Mesenteric fat pad (tissue), 1 donor: Measurements from ENCODE around the gene SPPL2B. TPM values are rescaled to one million over a fixed set of nuclear protein-coding genes. Genes with fewer than 3 reads are reported as not detected.

Source experiments
- DNase-seq: peaks from one replicate; pipeline ENCODE4 v3.0.0-alpha.2; 2020; ENCODE audit warnings: low spot score
- total RNA-seq: library from RNA; stranded (reverse); fragmentation: NEBNext Ultra II Directional; extraction: Animal tissue kit (Norgen Biotek cat#: 25700); gene quantifications from one replicate; pipeline ENCODE4 v1.2.1, GENCODE V29; 2021
- donor health status: DM: yes; HTN: yes; CAD: no.

Gene SPPL2B
- total RNA-seq, 1 donor from 2014 or later = 37.8 TPM

DNA sequence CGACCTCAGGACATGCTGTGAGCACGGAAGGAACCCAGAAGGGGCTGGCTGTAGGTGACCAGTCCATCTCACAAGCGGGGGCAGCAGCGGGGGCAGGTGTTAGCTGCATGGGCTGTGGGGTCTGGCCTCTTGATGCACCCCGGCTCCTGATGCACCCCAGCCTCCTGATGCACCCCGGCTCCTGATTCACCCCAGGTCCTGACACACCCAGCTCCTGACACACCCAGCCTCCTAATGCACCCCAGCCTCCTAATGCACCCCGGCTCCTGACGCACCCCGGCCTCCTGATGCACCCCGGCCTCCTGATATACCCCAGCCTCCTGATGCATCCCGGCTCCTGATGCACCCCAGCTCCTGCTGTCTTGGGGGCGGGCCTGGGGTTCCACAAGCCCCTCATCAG, 7.5 kb upstream of the SPPL2B start:
- no peak for DNase-seq

DNA sequence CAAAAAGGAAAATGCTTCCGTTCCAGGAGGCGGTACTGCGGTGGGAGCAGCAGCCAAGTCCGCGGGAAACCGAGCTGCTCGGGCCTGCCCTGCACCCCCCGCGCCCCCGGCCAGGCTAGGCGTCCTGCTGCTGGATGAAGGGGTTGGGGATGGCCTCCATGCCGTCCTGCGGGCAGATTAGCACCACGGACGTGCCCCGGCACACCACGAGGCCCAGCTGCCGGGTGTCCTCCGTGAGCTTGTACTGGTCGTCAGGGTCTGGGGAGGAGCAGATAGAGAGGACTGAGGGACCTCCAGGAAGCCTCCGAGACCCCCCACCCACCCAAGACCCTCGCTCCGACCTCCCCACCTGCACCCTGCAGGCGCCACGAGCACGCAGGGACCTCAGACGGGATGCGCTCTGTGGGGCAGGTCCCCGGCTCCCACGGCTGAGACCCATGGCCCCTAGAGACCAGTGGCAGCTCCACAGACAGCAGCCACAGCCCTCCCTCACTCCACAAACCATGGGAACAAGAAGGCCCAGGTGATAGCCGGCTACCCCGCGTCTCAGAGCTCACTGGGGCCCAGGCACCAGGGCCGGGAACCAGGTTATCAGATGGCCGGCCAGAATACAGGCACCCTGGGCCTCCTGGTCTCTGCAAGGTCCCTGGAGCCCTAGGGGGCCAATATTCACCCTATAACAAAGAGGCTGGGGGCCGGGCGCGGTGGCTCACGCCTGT, 6.8 kb upstream of the SPPL2B start:
- DNase-seq = no peak

DNA sequence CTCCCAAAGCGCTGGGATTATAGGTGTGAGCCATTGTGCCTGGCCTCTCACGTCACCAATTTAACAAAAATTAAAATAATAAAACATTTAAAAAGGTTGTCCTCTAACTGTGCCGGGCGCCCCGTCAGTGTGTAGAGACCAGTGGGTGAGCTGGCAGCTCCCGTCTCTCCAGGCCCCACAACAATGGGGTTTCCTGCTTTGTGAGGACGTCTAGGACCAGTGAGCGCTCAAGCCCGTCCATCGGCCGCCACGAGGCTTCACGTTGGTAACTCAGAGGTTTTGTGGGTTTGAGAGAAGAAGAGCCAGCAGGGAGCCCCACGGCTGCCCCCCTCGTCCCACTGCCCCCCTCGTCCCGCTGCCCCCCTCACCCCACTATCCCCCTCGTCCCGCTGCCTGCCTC, 4.8 kb upstream of the SPPL2B start:
- DNase-seq = no peak

DNA sequence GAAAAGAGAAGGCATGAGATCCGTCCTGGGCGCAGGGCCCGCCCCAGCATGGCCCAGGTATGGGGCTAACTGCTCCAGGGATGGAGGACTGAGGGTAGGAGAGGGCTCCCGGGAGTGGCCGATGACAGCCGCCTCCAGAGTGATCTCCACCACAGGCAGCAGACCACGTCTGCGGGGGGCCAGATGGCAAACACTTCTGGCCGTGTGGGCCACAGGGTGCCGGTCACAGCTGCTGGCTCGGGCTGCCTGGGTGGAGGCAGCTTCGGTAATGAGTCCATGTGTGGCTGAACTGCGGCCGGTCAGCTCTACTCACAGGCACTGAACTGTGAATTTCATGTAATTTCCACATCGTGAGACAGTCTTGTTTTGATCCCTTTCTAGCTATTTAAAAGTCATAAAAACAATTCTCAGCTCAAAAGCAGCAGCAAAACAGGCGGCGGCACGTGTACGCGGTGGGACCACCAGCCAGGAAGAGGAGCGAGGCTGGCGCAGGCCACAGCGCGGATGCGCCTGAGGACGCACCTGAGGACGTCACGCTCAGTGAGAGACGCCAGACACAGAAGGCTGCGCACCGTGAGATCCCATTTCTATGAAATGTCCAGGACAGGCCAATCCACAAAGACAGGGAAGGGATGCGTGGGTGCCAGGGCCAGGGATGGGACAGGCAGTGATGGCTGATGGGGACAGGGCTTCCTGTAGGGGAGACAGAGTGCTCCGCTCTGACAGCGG, 4.1 kb upstream of the SPPL2B start:
- DNase-seq = no peak

DNA sequence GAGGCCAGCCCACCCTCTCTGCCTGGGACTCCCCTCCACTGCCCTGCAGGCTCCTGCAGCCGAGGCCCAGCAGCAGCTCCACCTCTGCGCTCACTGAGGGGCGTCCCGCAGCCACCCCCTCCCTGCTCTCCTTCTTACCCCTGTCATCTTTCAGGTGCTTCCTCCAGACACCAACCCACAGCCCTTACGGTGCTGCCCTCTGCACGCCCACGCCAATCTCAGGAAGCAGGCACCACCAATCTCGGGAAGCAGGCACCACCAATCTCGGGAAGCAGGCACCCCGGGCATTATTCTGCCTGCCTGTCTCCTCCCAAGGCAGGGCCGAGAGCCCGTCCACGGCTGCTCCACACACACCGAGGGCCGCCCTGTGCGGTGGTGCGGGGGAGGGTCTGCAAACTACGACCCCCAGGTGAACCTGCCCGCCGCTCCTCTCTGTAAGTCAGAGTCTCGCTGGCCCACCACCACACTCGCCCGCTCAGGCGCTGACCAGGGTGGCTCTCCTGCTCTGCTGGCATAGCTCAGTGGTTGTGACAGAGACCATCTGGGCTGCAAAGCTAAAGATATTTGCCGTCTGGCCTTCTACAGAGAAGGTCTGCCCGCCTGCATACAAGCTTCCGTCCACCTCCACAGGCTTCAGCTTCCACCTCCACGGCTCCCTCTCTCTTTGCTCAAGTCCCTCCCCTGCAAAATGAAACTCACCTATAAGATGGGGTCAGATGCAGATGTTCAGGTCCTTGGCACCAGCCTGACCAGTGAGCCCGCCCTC, 3.0 kb upstream of the SPPL2B start:
- no peak for DNase-seq

DNA sequence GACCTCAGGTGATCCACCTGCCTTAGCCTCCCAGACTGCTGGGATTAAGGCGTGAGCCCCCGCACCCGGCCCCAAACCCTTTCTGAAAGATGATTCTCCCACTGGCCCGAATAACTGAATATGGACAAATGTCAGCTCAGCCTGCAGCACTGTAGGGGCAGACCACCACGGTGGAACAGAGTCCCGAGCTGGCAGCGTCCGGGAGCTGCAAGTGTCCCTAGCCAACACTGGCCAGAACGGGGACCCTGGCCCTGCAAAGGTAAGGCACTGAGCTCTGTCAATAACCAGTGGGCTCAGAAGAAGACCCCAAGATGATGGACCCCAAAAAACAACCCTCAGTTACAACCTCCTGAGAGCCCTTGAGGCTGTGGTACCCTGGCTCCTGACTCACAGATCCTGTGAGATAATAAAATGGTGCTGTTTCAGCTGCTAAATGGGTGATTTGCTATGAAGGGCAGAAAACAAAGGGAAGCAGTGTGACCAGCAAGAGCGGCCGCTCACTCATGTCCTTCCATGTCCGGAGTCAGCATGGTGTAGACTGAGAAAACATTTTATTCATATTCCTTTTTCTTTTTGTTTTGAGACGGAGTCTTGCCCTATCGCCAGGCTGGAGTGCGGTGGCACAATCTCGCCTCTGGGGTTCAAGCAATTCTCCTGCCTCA, 1.7 kb upstream of the SPPL2B start:
- DNase-seq = no peak

DNA sequence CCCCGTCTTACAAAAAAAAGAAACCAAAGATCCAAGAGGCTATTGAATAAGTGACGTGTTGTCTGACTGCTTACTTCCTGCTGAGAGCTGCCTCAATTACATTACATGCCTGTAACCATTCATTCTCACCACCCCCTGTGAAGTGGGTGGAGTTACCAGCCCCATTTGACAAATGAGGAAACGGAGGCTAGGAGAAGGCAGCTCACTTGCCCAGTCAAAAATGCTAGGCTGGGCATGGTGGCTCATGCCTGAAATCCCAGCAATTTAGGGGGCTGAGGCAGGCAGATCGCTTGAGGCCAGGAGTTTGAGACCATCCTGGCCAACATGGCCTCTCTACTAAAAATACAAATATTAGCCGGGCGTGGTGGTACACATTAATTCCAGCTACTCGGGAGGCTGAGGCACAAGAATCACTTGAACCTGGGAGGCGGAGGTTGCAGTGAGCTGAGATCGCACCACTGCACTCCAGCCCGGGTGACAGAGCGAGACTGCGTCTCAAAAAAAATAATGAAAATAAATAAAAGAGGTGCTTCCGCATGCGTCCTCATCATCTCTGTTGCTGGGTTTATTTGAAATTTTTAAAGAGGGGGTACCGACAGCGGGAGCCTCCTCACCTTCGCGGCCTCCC, 597 bp upstream of the SPPL2B start:
- no peak for DNase-seq

DNA sequence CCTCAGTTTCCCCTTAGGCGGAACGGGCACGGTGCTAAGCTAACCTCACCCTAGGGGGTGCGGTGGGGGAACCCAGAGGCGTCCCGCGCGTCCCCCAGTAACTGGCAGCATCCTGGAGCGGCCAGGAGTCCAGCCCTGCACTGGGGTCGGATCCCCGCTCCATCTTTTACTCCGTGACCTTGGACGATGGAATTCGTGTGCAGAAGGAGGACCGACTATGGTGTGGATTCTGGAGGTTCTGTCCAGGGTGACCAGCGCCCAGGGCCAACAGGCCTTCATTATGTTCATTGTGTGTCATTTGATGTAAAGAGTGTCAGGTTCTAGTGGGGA, 630 bp downstream of the SPPL2B start:
- no peak for DNase-seq

DNA sequence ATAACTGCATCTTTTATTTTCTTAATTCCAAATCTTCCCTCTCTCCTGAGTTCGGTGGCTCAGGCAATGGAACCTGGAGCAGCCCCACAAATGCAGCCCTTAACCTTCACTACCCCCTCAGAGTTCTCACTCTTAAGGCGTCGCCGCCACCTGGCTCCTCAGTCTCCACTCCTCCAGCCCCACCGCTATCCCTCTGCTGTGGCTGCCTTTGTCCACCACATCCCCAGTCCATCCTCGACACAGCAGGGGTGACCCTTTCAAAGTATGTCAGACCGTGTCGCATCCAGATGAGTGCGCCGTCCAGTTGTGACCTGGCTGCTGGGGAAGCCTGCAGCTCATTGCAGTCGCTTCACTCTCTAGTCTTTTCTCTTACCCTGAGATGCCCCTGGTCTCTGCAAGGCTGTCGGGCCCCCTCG, 1.0 kb downstream of the SPPL2B start:
- DNase-seq = no peak

DNA sequence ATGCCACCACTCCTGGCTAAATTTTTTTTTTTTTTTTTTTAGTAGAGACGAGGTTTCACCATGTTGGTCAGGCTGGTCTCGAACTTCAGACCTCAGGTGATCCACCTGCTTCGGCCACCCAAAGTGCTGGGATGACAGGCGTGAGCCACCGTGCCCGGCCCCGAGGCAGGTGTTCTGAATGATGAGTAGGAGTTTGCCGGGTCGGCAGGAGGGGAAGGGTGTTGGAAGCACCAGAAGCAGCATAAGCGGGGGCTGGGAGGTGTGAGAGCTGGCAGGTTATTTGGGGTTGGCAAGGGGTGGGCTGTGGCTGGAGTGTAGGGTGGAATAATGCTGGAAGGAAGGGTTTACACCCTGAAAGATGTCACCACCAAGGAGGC, 1.8 kb downstream of the SPPL2B start:
- DNase-seq = no peak

DNA sequence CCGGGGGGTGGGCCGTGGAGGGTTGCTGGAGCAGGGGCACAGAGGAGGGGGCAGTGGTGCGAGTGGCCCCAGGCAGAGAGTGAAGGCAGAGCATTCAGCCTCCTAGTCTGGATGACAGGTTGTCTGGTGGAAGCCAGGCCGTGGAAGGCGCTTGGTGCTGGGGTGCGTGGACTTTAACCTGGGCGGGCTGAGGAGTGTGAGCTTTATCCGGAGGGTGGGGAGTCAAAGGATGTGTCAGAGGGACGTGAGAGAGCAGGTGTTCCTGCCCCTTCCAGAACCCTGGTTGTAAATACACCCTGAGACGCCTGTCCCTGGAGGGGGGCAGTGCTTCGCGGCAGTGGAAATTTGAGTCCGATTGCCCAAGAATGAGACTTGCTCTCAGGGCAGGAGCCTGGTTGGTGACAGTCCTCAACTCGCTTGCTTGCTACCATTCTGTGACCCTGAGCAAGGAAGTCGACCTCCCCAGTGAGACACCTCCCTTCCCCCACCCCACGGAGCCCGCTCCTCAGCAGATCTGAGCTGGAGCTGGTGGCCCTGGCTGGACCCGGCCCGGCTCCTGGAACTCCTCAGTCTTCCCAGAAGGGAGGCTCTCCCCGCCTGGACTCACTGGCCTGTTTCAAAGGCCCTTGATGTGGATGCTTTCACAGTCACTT, 2.3 kb downstream of the SPPL2B start:
- no peak for DNase-seq

DNA sequence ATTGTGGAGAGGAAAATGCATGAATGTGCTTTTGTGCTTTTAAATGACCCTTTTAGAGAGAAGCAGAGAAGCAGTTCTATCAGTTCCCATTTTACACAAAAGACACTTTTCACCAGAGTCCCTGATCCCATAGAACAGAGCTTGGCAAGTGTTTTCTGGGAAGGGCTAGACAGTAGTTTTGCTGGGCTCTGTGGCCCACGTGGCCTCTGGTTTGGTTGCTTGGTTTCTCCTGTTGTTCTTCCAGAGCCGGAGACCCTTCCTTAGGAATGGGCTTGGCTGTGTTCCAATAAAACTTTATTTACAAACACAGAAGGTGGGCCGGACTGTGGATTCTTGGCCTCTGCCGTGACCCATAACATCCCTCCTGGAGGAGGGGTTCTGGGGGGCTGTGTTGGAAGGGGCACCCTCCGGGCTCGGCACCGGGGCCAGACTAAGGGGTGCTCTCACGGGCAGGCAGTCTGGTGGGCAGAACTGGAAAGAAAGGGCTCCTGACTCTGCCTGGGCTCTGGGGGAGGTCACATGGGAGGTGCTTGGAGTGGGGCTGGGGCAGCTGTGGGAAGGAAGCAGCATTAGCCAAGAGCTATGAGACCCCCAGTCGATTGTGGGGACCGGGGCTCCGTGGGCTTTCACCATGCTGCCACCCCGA, 3.2 kb downstream of the SPPL2B start:
- no peak for DNase-seq

DNA sequence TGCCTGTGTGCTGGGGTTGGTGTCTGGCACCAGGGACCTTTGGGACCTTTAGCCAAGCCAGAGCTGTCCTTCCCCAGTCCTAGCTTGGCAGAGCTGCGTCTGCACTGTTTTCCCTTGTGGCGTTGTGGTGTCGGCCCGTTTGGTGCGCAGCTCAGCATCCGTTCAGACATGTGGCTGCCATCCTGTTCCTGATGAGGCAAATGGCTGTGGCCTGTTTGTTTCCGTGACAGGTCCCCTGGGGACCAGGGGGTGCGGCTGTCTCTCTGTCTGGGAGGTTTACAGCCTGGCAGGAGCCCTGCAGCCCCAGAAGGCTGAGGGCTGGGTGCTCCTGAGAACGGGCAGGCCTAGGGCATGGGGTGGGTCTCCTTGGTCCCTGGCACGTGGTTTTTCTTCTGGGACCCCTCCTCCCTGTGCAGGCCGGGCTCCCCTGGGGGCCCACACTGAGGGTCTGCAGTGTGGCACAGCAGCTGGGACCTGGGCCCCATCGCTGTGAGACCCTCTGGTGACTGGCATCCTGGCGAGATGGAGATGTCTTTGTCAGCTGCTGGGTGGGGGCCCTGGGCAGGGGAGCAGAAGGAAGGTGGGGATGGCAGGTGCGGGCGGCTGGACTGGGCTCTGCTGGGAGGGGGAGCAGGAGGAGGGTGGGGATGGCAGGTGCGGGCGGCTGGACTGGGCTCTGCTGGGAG, 4.0 kb downstream of the SPPL2B start:
- DNase-seq = no peak

DNA sequence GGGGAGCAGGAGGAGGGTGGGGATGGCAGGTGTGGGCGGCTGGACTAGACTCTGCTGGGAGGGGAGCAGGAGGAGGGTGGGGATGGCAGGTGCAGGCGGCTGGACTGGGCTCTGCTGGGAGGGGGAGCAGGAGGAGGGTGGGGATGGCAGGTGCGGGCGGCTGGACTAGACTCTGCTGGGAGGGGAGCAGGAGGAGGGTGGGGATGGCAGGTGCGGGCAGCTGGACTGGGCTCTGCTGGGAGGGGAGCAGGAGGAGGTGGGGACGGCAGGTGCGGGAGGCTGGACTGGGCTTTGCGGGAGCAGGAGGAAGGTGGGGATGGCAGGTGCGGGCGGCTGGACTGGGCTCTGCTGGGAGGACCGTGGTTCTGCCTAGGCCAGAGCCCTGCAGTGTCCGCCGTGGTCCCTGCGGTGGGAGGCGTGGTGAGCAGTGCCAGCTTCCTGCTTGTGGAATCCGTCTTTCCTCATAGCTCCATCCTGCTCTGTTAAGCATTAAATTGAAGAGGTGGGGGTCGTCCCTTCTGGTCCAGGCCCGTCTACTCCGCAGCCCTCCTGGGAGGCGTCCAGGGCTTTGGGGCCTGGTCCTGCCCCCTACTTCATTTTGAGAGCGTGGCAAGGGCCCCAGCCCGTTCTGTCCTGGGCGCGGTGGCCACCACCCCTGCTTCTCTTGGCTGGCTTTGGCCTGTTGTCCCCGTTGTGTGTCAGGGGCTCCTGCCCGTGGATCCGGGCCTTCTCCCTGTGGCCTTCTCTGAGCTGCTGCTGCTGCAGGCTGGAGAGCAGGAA, 4.7 kb downstream of the SPPL2B start:
- DNase-seq = no peak

DNA sequence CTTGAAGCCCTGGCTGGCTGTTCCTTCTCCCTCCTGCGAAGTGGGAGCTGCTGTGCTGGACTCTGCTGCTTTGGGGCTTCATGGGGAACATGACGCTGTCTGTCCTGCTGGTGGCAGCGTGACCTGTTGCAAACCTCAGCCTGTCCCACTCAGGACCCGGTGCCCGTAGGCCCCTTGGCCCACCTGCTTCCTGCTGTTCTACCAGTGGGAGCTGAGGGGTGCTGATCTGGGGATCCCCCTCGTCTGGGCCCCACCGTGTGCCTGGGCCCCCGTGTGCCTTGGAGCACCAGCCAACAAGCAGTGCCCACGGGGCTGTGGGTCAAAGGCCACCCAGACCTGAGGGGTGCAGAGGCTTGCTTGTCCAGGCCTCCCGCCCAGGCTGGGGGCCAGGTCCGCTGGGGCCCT, 5.3 kb downstream of the SPPL2B start:
- no peak for DNase-seq

DNA sequence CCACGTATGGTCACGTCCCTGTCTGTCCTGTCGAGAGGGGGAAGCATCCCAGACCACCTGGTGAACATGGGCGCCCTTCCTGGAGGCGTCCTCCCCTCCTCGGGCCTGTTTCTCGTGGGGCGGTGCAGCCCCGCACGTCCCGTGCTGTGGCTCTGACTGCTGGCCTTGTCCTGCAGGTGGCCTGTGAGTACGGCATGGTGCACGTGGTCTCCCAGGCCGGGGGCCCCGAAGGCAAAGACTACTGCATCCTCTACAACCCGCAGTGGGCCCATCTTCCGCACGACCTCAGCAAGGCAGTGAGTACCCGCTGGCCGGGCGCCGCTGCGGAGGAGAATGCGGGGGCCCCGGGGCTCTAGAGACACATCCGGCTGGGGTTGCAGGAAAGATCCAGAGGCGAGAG, 5.9 kb downstream of the SPPL2B start:
- DNase-seq = no peak

DNA sequence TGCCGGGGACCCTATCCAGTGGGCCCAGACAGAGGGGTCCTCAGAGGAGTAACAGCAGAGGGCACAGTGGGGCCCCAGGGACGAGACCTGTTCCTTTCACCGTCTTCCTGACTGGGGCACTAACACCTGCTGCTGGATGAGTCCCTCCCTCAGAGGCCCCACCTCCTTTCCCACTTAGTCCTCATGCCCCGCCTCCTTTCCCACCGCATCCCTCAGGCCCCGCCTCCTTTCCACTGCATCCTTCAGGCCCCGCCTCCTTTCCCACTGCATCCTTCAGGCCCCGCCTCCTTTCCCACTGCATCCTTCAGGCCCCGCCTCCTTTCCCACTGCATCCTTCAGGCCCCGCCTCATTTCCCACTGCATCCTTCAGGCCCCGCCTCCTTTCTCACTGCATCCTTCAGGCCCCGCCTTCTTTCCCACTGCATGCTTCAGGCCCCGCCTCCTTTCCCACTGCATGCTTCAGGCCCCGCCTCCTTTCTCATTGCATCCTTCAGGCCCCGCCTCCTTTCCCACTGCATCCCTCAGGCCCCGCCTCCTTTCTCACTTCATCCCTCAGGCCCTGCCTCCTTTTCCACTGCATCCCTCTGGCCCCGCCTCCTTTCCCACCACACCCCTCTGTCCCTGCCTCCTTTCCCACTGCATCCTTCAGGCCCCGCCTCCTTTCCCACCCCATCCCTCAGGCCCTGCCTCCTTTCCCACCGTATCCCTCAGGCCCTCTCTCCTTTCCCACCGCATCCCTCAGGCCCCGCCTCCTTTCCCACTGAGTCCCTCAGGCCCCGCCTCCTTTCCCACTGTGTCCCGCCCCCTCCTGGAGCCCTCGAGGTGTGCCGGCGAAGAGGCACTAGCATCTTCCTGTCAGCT, 6.7 kb downstream of the SPPL2B start:
- no peak for DNase-seq

DNA sequence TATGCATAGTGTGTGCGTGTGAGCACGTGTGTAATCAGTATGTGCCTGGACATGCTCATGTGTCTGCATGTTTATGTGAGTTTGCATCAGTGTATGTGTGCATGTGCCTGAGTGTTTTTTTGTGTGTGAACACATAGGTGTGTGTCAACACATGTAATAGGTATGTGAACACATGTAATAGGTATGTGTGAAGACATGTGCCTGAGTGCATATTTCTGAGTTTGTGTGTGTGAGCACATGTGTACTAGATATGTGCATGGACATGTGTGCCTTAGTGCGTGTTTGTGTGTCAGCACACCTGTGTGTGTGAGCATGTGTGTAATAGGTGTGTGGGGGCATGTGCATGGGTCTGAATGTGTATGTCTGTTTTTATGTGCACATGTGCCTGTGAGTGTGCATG, 7.4 kb downstream of the SPPL2B start:
- no peak for DNase-seq
